ENCODE measurements around the gene BCAS3.

Gene BCAS3

GRCh38 chr17:60675997-60676396 lies 1.7 kb upstream of the BCAS3 start:
- ATAC-seq = no peak

GRCh38 chr17:60676758-60677307 lies 818 bp upstream of the BCAS3 start:
- ATAC-seq = no peak

GRCh38 chr17:60678118-60678444 lies 430 bp downstream of the BCAS3 start:
- no peak for ATAC-seq

- no peak for ATAC-seq
These were observed 1.6 kb downstream of the BCAS3 start for GRCh38 chr17:60679287-60679686.

- no peak for ATAC-seq
These were observed 3.1 kb downstream of the BCAS3 start for GRCh38 chr17:60680754-60681153.

GRCh38 chr17:60685437-60685836 lies 7.8 kb downstream of the BCAS3 start:
- ATAC-seq = no peak

GRCh38 chr17:60695960-60696359 lies 18.3 kb downstream of the BCAS3 start:
- ATAC-seq = no peak

GRCh38 chr17:60699090-60699489 lies 21.4 kb downstream of the BCAS3 start:
- no peak for ATAC-seq

GRCh38 chr17:60704170-60704569 lies 26.5 kb downstream of the BCAS3 start:
- no peak for ATAC-seq

- ATAC-seq = no peak
These were observed 35.0 kb downstream of the BCAS3 start for GRCh38 chr17:60712675-60713074.

- no peak for ATAC-seq
These were observed 36.0 kb downstream of the BCAS3 start for GRCh38 chr17:60713608-60714007.

GRCh38 chr17:60716766-60717165 lies 39.1 kb downstream of the BCAS3 start:
- no peak for ATAC-seq

GRCh38 chr17:60717814-60718213 lies 40.2 kb downstream of the BCAS3 start:
- ATAC-seq = no peak

GRCh38 chr17:60720763-60721531 lies 43.3 kb downstream of the BCAS3 start:
- no peak for ATAC-seq

GRCh38 chr17:60724647-60725046 lies 47.0 kb downstream of the BCAS3 start:
- no peak for ATAC-seq

- ATAC-seq = no peak
These were observed 52.2 kb downstream of the BCAS3 start for GRCh38 chr17:60729854-60730253.

- ATAC-seq = no peak
These were observed 52.6 kb downstream of the BCAS3 start for GRCh38 chr17:60730273-60730672.

- no peak for ATAC-seq
These were observed 60.6 kb downstream of the BCAS3 start for GRCh38 chr17:60738287-60738686.

- no peak for ATAC-seq
These were observed 62.9 kb downstream of the BCAS3 start for GRCh38 chr17:60740584-60740983.

GRCh38 chr17:60741031-60741430 lies 63.4 kb downstream of the BCAS3 start:
- ATAC-seq = no peak

- no peak for ATAC-seq
These were observed 65.6 kb downstream of the BCAS3 start for GRCh38 chr17:60743282-60743681.

- ATAC-seq = no peak
These were observed 66.1 kb downstream of the BCAS3 start for GRCh38 chr17:60743799-60744198.

- ATAC-seq = no peak
These were observed 66.8 kb downstream of the BCAS3 start for GRCh38 chr17:60744355-60744966.

GRCh38 chr17:60745544-60745943 lies 67.9 kb downstream of the BCAS3 start:
- ATAC-seq = no peak

Data from activated CD4-positive, CD25-positive, alpha-beta regulatory T cell treated with anti-CD3 and anti-CD28 coated beads, Interleukin-2, amount 50 U/mL, for 24 hours (primary cell).